GM23248 (cell line): Measurements from ENCODE around the gene NR5A2. TPM values are rescaled to one million over a fixed set of nuclear protein-coding genes. Genes with fewer than 3 reads are reported as not detected.

Experiments used
- DNase-seq: peaks from one replicate; pipeline ENCODE4 v3.0.0-alpha.2; 2015
- H2AFZ ChIP-seq: fragments of 200-600 bp; sonication (generic); 2 replicates; pipeline ENCODE4 v1.6.1; 2016; ENCODE audit warnings: antibody characterized with exemption
- H3F3A ChIP-seq: fragments of 200-600 bp; sonication (generic); 2 replicates; pipeline ENCODE4 v1.6.1; 2016; ENCODE audit warnings: mild to moderate bottlenecking, antibody characterized with exemption, mixed run types; ENCODE audit not compliant: insufficient read depth
- H3K27ac ChIP-seq: fragments of 200-600 bp; sonication (generic); 2 replicates; pipeline ENCODE4 v1.5.1; 2016; ENCODE audit warnings: mild to moderate bottlenecking
- H3K27me3 ChIP-seq: fragments of 200-600 bp; sonication (generic); replicated peaks from 2 replicates; pipeline ENCODE4 v1.6.1; 2016; ENCODE audit warnings: mild to moderate bottlenecking; ENCODE audit not compliant: insufficient read depth
- H3K36me3 ChIP-seq: fragments of 200-600 bp; sonication (generic); 2 replicates; pipeline ENCODE4 v1.6.1; 2016; ENCODE audit warnings: low read depth, mild to moderate bottlenecking
- H3K4me1 ChIP-seq: fragments of 200-600 bp; sonication (generic); 2 replicates; pipeline ENCODE4 v1.6.1; 2016; ENCODE audit warnings: mild to moderate bottlenecking; ENCODE audit not compliant: insufficient read depth
- H3K4me2 ChIP-seq: fragments of 200-600 bp; sonication (generic); one replicate; pipeline ENCODE4 v1.6.1; 2016; ENCODE audit warnings: mild to moderate bottlenecking; ENCODE audit not compliant: unreplicated experiment
- H3K4me3 ChIP-seq: fragments of 200-600 bp; sonication (generic); 2 replicates; pipeline ENCODE4 v1.5.1; 2016; ENCODE audit warnings: mild to moderate bottlenecking
- H3K79me2 ChIP-seq: fragments of 200-600 bp; sonication (generic); 2 replicates; pipeline ENCODE4 v1.6.1; 2016; ENCODE audit warnings: mild to moderate bottlenecking; ENCODE audit not compliant: insufficient read depth
- H3K9ac ChIP-seq: fragments of 200-600 bp; sonication (generic); 2 replicates; pipeline ENCODE4 v1.6.1; 2016; ENCODE audit warnings: mild to moderate bottlenecking
- H3K9me2 ChIP-seq: fragments of 200-600 bp; sonication (generic); 2 replicates; pipeline ENCODE4 v1.6.1; 2016; ENCODE audit warnings: mixed run types, mild to moderate bottlenecking, moderate library complexity; ENCODE audit not compliant: insufficient read depth
- H3K9me3 ChIP-seq: fragments of 200-600 bp; sonication (generic); one replicate; pipeline ENCODE4 v1.6.1; 2017; ENCODE audit warnings: low read depth
- H4K20me1 ChIP-seq: fragments of 200-600 bp; sonication (generic); 2 replicates; pipeline ENCODE4 v1.6.0; 2016; ENCODE audit not compliant: insufficient read depth
- EZH2 ChIP-seq: fragments of 200-600 bp; sonication (generic); IDR thresholded peaks from 2 replicates; pipeline ENCODE4 v1.6.1; 2018; ENCODE audit warnings: antibody characterized with exemption, mild to moderate bottlenecking; ENCODE audit not compliant: insufficient read depth, poor library complexity, severe bottlenecking
- EZH2phosphoT487 ChIP-seq: fragments of 200-600 bp; sonication (generic); IDR thresholded peaks from 2 replicates; pipeline ENCODE4 v1.6.1; 2018; ENCODE audit warnings: antibody characterized with exemption, moderate library complexity, mild to moderate bottlenecking, low read depth; ENCODE audit not compliant: insufficient read depth
- WGBS, 2 experiments: methylation state at CpG; one replicate each; pipeline ENCODE4 v1.1.6; 2015 to 2017; ENCODE audit warnings: low lambda C conversion rate in 2 of 2, low coverage in 1 of 2; ENCODE audit errors: missing lambda C conversion rate in 2 of 2; 5-methylcytosine and 5-hydroxymethylcytosine counted together
- in situ Hi-C: fragments of 300-500 bp; cut with MboI; formaldehyde crosslinking; loops from 2 replicates; pipeline ENCODE4 v1.15.0; 2020
- polyA plus RNA-seq: library from polyadenylated mRNA; unstranded; fragments of >200 nt; fragmentation: Nextera tagmentation; extraction: Ambion mirVana; gene quantifications from 2 replicates; pipeline ENCODE4 v1.2.1, GENCODE V29; 2016
- total RNA-seq: library from RNA; depleted of rRNA; stranded (reverse); fragments of >200 nt; shearing (Covaris generic); gene quantifications from 2 replicates; pipeline ENCODE4 v1.2.3, GENCODE V29; 2014

NR5A2 gene
- total and polyA plus RNA-seq, 2 experiments from 2014 or later, result 0.06 to 0.65 TPM

DNA sequence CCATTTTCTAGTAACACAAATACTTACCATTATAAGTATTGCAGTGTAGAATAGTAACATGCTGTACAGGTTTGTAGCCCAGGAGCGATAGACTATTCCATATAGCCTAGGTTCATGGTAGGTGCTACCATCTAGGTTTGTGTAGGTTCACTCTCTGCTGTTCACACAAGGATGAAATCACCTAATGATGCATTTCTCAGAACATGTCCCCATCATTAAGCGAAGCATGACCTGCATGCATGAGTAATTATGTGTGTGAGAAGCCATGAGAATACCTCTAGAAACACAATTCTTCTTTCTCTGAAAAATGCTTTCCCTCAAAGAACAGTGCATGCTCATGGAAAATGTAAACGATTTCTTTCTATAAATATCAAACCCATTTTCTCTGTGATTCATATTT lies 69.3 kb downstream of the NR5A2 start:
- H3K9me2 ChIP-seq, result no peaks in the 10 kb centered on the region
- 56 to 69% methylated on average over 3 of the region's 3 CpGs for WGBS, 2 experiments
- no peaks in the 10 kb centered on the region for H3F3A ChIP-seq
- no peak overlapping the region for H3K4me3 ChIP-seq
- no peak overlapping the region for H3K27ac ChIP-seq
- peaks cover 8% of the 10 kb centered on the region for H3K4me1 ChIP-seq
- in situ Hi-C loops, result no loop called here
- TF ChIP-seq EZH2 (no peak), EZH2phosphoT487 (no peak)
- no peak for DNase-seq
- no peak overlapping the region for H2AFZ ChIP-seq
- H3K27me3 ChIP-seq, result 0 out of 2 replicates have a peak, but pooled peaks cover 3% of the 10 kb centered on the region
- H3K9ac ChIP-seq, result no peak overlapping the region
- no peaks in the 10 kb centered on the region for H3K9me3 ChIP-seq
- H3K79me2 ChIP-seq, result no peaks in the 10 kb centered on the region
- H3K36me3 ChIP-seq, result no peaks in the 10 kb centered on the region
- H3K4me2 ChIP-seq, result no peak overlapping the region
- no peaks in the 10 kb centered on the region for H4K20me1 ChIP-seq

DNA sequence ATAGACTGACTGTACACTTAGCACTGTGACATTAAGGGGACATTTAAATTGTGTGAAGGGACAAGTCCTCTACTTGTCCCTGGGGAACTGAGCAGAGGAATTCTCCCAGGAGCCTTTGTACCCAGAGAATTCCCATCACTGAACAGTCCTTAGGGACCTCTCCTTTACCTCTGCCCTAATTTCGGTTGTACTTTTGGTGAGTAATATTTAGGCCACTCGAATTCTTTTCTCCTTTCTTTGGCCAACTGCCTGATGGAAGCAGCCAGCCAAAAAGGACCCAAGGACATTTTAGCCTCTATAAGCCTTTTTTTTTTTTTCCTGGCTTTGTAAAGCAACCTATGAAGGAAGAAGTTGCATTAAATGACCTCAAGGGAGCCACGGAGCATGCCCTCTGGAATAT lies 71.5 kb downstream of the NR5A2 start:
- Histone ChIP-seq H3K27me3 (no peaks in the 10 kb centered on the region), H3K4me3 (no peak overlapping the region), H2AFZ (no peak overlapping the region), H3F3A (no peaks in the 10 kb centered on the region), H4K20me1 (no peaks in the 10 kb centered on the region), H3K4me1 (peaks cover 8% of the 10 kb centered on the region), H3K36me3 (no peaks in the 10 kb centered on the region), H3K9ac (no peak overlapping the region), H3K9me2 (no peaks in the 10 kb centered on the region), H3K9me3 (no peaks in the 10 kb centered on the region), H3K79me2 (no peaks in the 10 kb centered on the region), H3K4me2 (peak overlapping the region; percentile 16), H3K27ac (no peak overlapping the region)
- in situ Hi-C loops, result no loop called here
- TF ChIP-seq EZH2 (no peak), EZH2phosphoT487 (no peak)
- WGBS, 2 experiments, result 35 to 51% methylated on average over 3 of the region's 3 CpGs
- DNase-seq, result peak; percentile 39

DNA sequence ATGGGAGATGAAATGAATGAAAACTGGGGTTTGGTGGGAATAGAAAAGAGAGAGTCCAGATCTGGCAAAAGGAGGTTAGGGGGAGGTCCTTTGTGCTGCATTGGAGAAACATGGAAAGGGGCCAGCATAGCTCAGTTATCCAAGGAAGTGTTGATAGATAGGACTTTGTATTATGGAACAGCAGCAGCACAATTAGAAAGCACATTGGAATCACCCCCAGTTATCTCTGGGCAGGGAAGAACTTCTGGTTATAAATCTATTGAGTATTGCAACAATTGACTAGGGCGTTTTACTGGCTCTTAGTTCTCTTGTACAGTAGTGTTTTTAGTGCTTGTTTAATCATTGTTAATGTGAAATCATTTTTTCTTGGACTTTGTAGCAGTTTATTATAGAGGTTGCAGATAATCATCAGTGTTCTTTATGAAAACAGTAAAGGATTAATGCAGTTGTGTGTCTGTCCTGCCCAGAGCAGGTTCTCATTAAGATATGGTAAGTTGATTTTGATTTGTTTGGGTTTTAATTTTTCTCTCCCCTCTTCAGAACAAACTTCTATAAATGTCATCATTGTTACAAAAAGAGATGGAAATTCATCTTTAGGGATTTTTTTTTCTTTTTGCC lies 76.6 kb downstream of the NR5A2 start:
- DNase-seq, result no peak

DNA sequence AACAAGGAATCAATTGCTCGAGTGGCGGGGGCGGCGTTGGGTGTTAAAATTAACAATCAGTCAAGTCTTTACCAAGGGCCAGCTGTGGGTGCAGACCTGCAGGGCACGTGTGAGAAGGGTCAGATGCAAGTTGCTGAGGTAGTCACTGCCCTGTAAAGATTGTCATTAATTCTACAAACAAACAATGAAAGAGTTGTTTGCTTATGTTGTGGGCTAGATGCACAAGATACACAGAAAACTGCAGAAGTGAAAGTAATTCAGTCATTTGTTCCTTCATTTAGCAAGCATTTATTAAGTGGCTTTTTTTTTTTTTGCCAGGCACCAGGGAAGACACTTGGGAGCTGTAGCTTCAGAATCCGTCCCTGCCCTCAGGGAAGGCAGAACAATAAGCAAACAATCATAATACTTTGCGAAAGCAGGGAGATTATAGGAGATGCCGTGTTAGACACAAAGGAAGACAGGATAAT lies 79.5 kb downstream of the NR5A2 start:
- 73 to 77% methylated on average over 8 of the region's 8 CpGs for WGBS, 2 experiments
- DNase-seq, result no peak
- H3K4me1 ChIP-seq, result no peaks in the 10 kb centered on the region
- H3K27ac ChIP-seq, result no peak overlapping the region
- no peaks in the 10 kb centered on the region for H3K9me3 ChIP-seq
- no peak overlapping the region for H3K4me2 ChIP-seq
- H3K9ac ChIP-seq, result no peak overlapping the region
- H3K27me3 ChIP-seq, result no peaks in the 10 kb centered on the region; the same call in 1 of the 2 replicates
- no peaks in the 10 kb centered on the region for H4K20me1 ChIP-seq
- H3K9me2 ChIP-seq, result no peaks in the 10 kb centered on the region
- TF ChIP-seq EZH2phosphoT487 (no peak), EZH2 (no peak)
- in situ Hi-C loops, result no loop called here
- H3K36me3 ChIP-seq, result no peaks in the 10 kb centered on the region
- no peak overlapping the region for H3K4me3 ChIP-seq
- H3K79me2 ChIP-seq, result no peaks in the 10 kb centered on the region
- H2AFZ ChIP-seq, result peak overlapping the region; percentile 16; the same call in 1 of the 2 replicates
- H3F3A ChIP-seq, result no peaks in the 10 kb centered on the region

More for the DNA sequence above, 76.6 kb downstream of the NR5A2 start:
- H3K27me3 ChIP-seq, result no peaks in the 10 kb centered on the region
- no peak overlapping the region for H2AFZ ChIP-seq
- TF ChIP-seq EZH2, result no peak
- no peak for TF ChIP-seq EZH2phosphoT487
- no peaks in the 10 kb centered on the region for H3K79me2 ChIP-seq
- H3K9ac ChIP-seq, result no peak overlapping the region
- in situ Hi-C loops, result no loop called here
- H3K4me1 ChIP-seq, result peaks cover 4% of the 10 kb centered on the region
- no peaks in the 10 kb centered on the region for H3K9me3 ChIP-seq
- no peak overlapping the region for H3K4me3 ChIP-seq
- H4K20me1 ChIP-seq, result no peaks in the 10 kb centered on the region
- H3K36me3 ChIP-seq, result no peaks in the 10 kb centered on the region
- WGBS, 2 experiments, result 40 to 59% methylated on average over 1 of the region's 1 CpG
- no peaks in the 10 kb centered on the region for H3F3A ChIP-seq
- no peaks in the 10 kb centered on the region for H3K9me2 ChIP-seq
- H3K27ac ChIP-seq, result no peak overlapping the region
- H3K4me2 ChIP-seq, result no peak overlapping the region
